Activated B cell treated with CpG ODN at 0.5 μM for 24 hours (primary cell): ENCODE data around the gene LIX1L. TPM values are rescaled to one million over a fixed set of nuclear protein-coding genes. Genes with fewer than 3 reads are reported as not detected.

Experiments used
- ATAC-seq: fragments of 200-7000 bp; cut with Tn5 transposase; one replicate; pipeline ENCODE4 v1.10.0; 2021; ENCODE audit warnings: low read depth, mild to moderate bottlenecking, moderate library complexity
- CTCF ChIA-PET: fragments of 350-600 bp; sonication (Branson Sonifier 250); formaldehyde crosslinking; loops from one replicate; lab custom pipeline; 2021; ENCODE audit warnings: antibody characterized with exemption; lab: Charles Lee
- POLR2A ChIA-PET: fragments of 350-600 bp; sonication (Branson Sonifier 250); formaldehyde crosslinking; loops from one replicate; lab custom pipeline; 2021; ENCODE audit warnings: antibody characterized with exemption; lab: Charles Lee
- DNase-seq: peaks from one replicate; pipeline ENCODE4 v3.0.0; 2022
- H3K27ac Mint-ChIP-seq: one replicate; pipeline ENCODE4 v1.8.0; 2020; ENCODE audit warnings: mixed read lengths
- H3K27me3 Mint-ChIP-seq: one replicate; pipeline ENCODE4 v1.8.0; 2021; ENCODE audit warnings: mixed read lengths
- H3K36me3 Mint-ChIP-seq: one replicate; pipeline ENCODE4 v1.8.0; 2021; ENCODE audit warnings: low read depth, mixed read lengths
- H3K4me1 Mint-ChIP-seq: one replicate; pipeline ENCODE4 v1.8.0; 2021; ENCODE audit warnings: mixed read lengths
- H3K4me3 Mint-ChIP-seq: one replicate; pipeline ENCODE4 v1.8.0; 2020; ENCODE audit warnings: mild to moderate bottlenecking, mixed read lengths
- H3K9me3 Mint-ChIP-seq: one replicate; pipeline ENCODE4 v1.8.0; 2020; ENCODE audit warnings: mixed read lengths
- CTCF ChIP-seq: fragments of 200-600 bp; IDR thresholded peaks from one replicate; pipeline ENCODE4 v1.8.0; 2022; ENCODE audit warnings: antibody characterized with exemption, mild to moderate bottlenecking
- intact Hi-C: fragments of 100-400 bp; cut with micrococcal nuclease; formaldehyde crosslinking; loops from one replicate; pipeline ENCODE4 v1.15.1; 2024
- total RNA-seq: library from RNA; stranded (reverse); gene quantifications from 2 replicates; pipeline ENCODE4 v1.2.3, GENCODE V29; 2022

LIX1L gene
- total RNA-seq, 1 donor from 2014 or later, result 31.7 TPM

- Mint-ChIP-seq H3K27ac (peak overlapping the region; percentile 97), H3K9me3 (no peaks in the 10 kb centered on the region), H3K4me1 (peaks cover 76% of the 10 kb centered on the region), H3K4me3 (peak overlapping the region; percentile 88), H3K27me3 (no peaks in the 10 kb centered on the region), H3K36me3 (peaks cover 54% of the 10 kb centered on the region)
- DNase-seq (no peak), ATAC-seq (no peak)
- intact Hi-C loops, result loop anchor here (1.0 to 5.0 kb wide), 2 partner anchors 32 to 67 kb away; partner anchors contain the start of genes ANKRD34A, POLR3GL and RBM8A
- no peak for TF ChIP-seq CTCF
- POLR2A ChIA-PET, result interaction anchor here (0.5 to 12.7 kb wide), 8 partner anchors 10 to 81 kb away, joined by 3 to 579 read pairs (median 4); partner anchors contain the start of gene RBM8A
- CTCF ChIA-PET, result interaction anchor here (1.0 to 4.0 kb wide), 4 partner anchors 13 to 16 kb away, joined by 4 to 52 read pairs (median 6); no protein-coding TSS in a partner anchor
Measured at GRCh38 chr1:145994391-145995120, 36.7 kb upstream of the LIX1L start.

DNA sequence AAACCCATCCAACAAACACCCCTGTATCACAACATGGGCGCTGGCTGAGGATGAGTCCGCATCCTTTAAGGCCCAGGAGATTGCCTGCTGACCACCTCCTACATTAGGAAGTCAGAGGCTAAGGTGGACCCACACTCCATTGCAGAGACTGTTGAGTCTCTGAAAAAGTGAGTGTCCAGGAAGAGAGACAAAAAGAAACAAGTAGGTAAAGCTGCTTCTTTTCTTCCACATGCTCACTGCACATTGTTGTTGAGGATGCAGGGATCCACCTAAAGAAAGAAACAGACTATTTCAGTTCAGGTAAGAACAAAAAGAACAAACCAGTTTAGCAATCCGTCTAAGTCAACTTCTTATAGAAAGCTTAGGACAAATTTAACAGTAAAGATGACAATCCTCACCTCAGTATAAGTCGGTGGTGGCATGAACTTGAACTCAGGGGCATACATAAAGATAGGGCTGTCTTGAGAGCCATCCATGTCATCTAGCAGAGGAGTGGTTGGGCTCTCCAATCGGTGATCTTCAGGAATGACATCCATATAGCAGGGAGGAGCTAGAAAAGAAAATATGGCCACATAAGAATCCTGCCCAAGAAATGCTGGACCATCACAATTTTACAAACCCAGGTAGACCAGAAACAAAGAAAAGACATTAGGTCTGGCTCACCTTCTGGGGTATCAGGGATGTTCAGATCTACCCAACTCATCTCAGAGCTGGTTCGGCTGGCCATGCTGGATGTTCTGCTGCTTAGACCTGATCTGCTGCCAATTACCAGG lies 36.0 kb upstream of the LIX1L start:
- Mint-ChIP-seq H3K4me3 (peak overlapping the region; percentile 88), H3K27ac (peak overlapping the region; percentile 97), H3K9me3 (no peaks in the 10 kb centered on the region), H3K27me3 (no peaks in the 10 kb centered on the region), H3K4me1 (peaks cover 70% of the 10 kb centered on the region), H3K36me3 (peaks cover 54% of the 10 kb centered on the region)
- ChIA-PET POLR2A (interaction anchor here (0.5 to 12.7 kb wide), 7 partner anchors 11 to 81 kb away, joined by 3 to 579 read pairs (median 5); no protein-coding TSS in a partner anchor), CTCF (interaction anchor here (1.0 to 1.8 kb wide), 3 partner anchors 13 to 15 kb away, joined by 4 to 7 read pairs (median 4); no protein-coding TSS in a partner anchor)
- intact Hi-C loops, result no loop called here
- no peak for TF ChIP-seq CTCF
- DNase-seq (no peak), ATAC-seq (no peak)

DNA sequence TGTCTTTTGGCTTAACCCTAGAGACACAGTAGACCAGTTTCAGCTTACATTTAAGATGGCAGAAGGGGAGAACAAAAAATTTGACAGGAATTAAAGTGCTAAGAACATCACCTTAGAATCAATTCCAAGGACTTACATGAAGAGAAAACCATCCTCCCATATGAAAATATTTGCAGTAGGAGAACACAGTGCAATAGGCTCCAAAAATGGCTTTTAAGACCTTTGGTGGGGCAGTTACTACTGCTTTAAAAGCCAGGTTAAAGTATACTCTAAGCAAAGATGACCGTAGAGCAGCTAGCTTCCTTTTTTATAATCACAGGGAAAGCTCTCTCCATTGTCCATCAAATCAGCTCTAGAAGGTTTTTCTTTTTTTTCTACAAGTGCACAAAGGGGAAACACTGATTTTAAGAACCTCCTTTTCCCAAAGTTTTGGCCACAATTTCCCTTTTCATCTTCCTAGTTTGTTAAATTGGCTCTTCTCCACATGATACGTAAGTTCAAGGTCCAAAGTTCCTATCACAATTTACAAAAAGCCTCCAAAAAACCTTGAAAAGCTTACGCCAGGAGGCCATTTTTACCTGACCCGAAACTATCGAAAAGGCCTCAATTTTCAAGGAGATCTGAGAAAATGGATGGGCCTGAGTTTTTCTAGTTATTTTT lies 35.3 kb upstream of the LIX1L start:
- POLR2A ChIA-PET, result interaction anchor here (0.6 to 12.7 kb wide), 7 partner anchors 10 to 134 kb away, joined by 4 to 579 read pairs (median 5); partner anchors contain the start of genes ANKRD34A, PIAS3 and POLR3GL
- Mint-ChIP-seq H3K27ac (peak overlapping the region; percentile 71), H3K27me3 (no peaks in the 10 kb centered on the region), H3K9me3 (no peaks in the 10 kb centered on the region), H3K4me1 (peaks cover 70% of the 10 kb centered on the region), H3K4me3 (peak overlapping the region; percentile 88), H3K36me3 (peaks cover 54% of the 10 kb centered on the region)
- intact Hi-C loops, result no loop called here
- no peak for ATAC-seq
- no peak for TF ChIP-seq CTCF
- CTCF ChIA-PET, result interaction anchor here (1.6 to 1.8 kb wide), 2 partner anchors 14 kb away, joined by 4 to 7 read pairs; no protein-coding TSS in a partner anchor
- no peak for DNase-seq

DNA sequence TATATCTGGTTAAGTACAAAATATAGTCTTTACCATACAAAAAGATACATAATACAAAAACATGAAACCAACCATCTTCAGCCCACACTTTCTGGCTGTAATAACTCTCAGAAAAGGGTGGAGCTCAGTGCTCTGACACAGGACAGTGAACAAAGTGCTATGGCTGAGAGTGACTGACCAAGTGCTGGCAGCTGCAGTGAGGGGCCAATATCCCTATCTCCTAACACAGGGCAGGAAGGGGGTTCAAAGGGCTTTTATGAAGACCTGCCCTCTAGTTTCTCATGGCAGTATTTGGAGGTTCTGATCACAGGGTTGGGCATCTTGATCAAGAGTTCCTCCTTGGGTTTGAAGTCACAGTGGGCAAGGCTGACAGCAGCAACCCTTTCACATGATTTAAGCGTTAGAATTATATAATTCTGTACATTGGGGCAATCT lies 34.7 kb upstream of the LIX1L start:
- ATAC-seq, result no peak
- H3K4me1 Mint-ChIP-seq, result peaks cover 70% of the 10 kb centered on the region
- POLR2A ChIA-PET, result interaction anchor here (0.6 to 12.7 kb wide), 9 partner anchors 9 to 133 kb away, joined by 4 to 579 read pairs (median 5); partner anchors contain the start of genes ANKRD34A, PIAS3, POLR3GL and RBM8A
- H3K27ac Mint-ChIP-seq, result peak overlapping the region; percentile 71
- H3K9me3 Mint-ChIP-seq, result no peaks in the 10 kb centered on the region
- intact Hi-C loops, result no loop called here
- peak overlapping the region; percentile 88 for H3K4me3 Mint-ChIP-seq
- no peak for DNase-seq
- TF ChIP-seq CTCF, result no peak
- CTCF ChIA-PET, result interaction anchor here (1.3 to 5.2 kb wide), 3 partner anchors 14 to 15 kb away, joined by 4 to 30 read pairs (median 4); no protein-coding TSS in a partner anchor
- no peaks in the 10 kb centered on the region for H3K27me3 Mint-ChIP-seq
- peaks cover 54% of the 10 kb centered on the region for H3K36me3 Mint-ChIP-seq
